Stimulated activated CD4-positive, alpha-beta T cell treated with anti-CD3 and anti-CD28 coated beads, Interleukin-1b, Interleukin-23, amount 100 ng/mL, for 24 hours (primary cell): ENCODE results near the gene ME1.
"Not testable (repeated sequence)": the region's sequence is repeated elsewhere in the genome, so short reads cannot be mapped to it uniquely, and the experiment has no call there.

Experiments
- DNase-seq, 4 experiments: peaks; one replicate each; pipeline ENCODE4 v3.0.0-alpha.2; 2020; ENCODE audit warnings: low read depth in 4 of 4, low spot score in 1 of 4

ME1 gene

GRCh38 chr6:83432636-83433035, 1.8 kb upstream of the ME1 start:
- DNase-seq: no peak

GRCh38 chr6:83431545-83432155, 799 bp upstream of the ME1 start:
- no peak for DNase-seq

- no peak for DNase-seq
Measured at GRCh38 chr6:83429857-83430610, 817 bp downstream of the ME1 start.

GRCh38 chr6:83429269-83429668, 1.6 kb downstream of the ME1 start:
- DNase-seq: no peak

GRCh38 chr6:83424392-83425018, 6.3 kb downstream of the ME1 start:
- no peak for DNase-seq

GRCh38 chr6:83417880-83418663, 12.8 kb downstream of the ME1 start:
- no peak for DNase-seq

- no peak for DNase-seq
Measured at GRCh38 chr6:83413068-83413467, 17.8 kb downstream of the ME1 start.

- no peak for DNase-seq
Measured at GRCh38 chr6:83411731-83412130, 19.1 kb downstream of the ME1 start.

GRCh38 chr6:83403191-83403590, 27.7 kb downstream of the ME1 start:
- no peak for DNase-seq

- DNase-seq: no peak
Measured at GRCh38 chr6:83389606-83390005, 41.2 kb downstream of the ME1 start.

GRCh38 chr6:83385473-83385872, 45.4 kb downstream of the ME1 start:
- DNase-seq: no peak

- DNase-seq: no peak
Measured at GRCh38 chr6:83384751-83385150, 46.1 kb downstream of the ME1 start.

- DNase-seq: no peak
Measured at GRCh38 chr6:83381949-83382348, 48.9 kb downstream of the ME1 start.

GRCh38 chr6:83378621-83379388, 52.0 kb downstream of the ME1 start:
- DNase-seq: no peak

- no peak for DNase-seq
Measured at GRCh38 chr6:83371423-83371822, 59.4 kb downstream of the ME1 start.

GRCh38 chr6:83370567-83370966, 60.3 kb downstream of the ME1 start:
- DNase-seq: no peak

GRCh38 chr6:83369692-83370091, 61.2 kb downstream of the ME1 start:
- DNase-seq: no peak

- DNase-seq: no peak
Measured at GRCh38 chr6:83368577-83368976, 62.3 kb downstream of the ME1 start.

- no peak for DNase-seq
Measured at GRCh38 chr6:83367104-83367503, 63.7 kb downstream of the ME1 start.

- DNase-seq: no peak
Measured at GRCh38 chr6:83365931-83366330, 64.9 kb downstream of the ME1 start.

- DNase-seq: not testable (repeated sequence)
Measured at GRCh38 chr6:83362349-83362748, 68.5 kb downstream of the ME1 start.
